Panc1 (cell line): ENCODE data around the gene TMPRSS6. TPM values are rescaled to one million over a fixed set of nuclear protein-coding genes. Genes with fewer than 3 reads are reported as not detected.

ENCODE experiments used
- ATAC-seq: fragments of 200-7000 bp; cut with Tn5 transposase; 2 replicates; pipeline ENCODE4 v1.9.1; 2020; ENCODE audit warnings: mild to moderate bottlenecking, moderate library complexity
- BruUV-seq: library from RNA; stranded (reverse); fragments of 400-500 nt; replicated peaks from 2 replicates; lab custom pipeline; 2021; lab: Mats Ljungman, UMichigan
- CTCF ChIA-PET: fragments of 300-600 bp; sonication (Branson Sonifier 250); formaldehyde crosslinking; loops from one replicate; lab custom pipeline; 2022; ENCODE audit warnings: antibody characterized with exemption; lab: Charles Lee
- POLR2A ChIA-PET: fragments of 300-600 bp; sonication (Branson Sonifier 250); formaldehyde crosslinking; loops from one replicate; lab custom pipeline; 2022; ENCODE audit warnings: antibody characterized with exemption; lab: Charles Lee
- DNase-seq: peaks from one replicate; pipeline ENCODE4 v3.0.0-alpha.2; 2010; ENCODE audit warnings: low read depth, low spot score
- H3K27ac ChIP-seq: 2 replicates; pipeline ENCODE4 v1.5.1; 2011; ENCODE audit warnings: mild to moderate bottlenecking, low read length, inconsistent platforms
- H3K27me3 ChIP-seq: fragments of 200-500 bp; sonication (Bioruptor generic); 2 replicates; pipeline ENCODE4 v1.6.0; 2014; ENCODE audit warnings: low read length, inconsistent platforms; ENCODE audit not compliant: control insufficient read depth, insufficient read depth
- H3K36me3 ChIP-seq: fragments of 200-500 bp; sonication (Bioruptor generic); 2 replicates; pipeline ENCODE4 v1.5.1; 2014; ENCODE audit warnings: inconsistent platforms, mild to moderate bottlenecking, low read length, moderate library complexity; ENCODE audit not compliant: control insufficient read depth, insufficient read depth
- H3K4me1 ChIP-seq: 2 replicates; pipeline ENCODE4 v1.5.1; 2011; ENCODE audit warnings: inconsistent platforms, mild to moderate bottlenecking, low read length, moderate library complexity; ENCODE audit not compliant: control insufficient read depth, insufficient read depth
- H3K4me3 ChIP-seq, 2 experiments: 2 replicates each; pipeline ENCODE4 v1.5.1; 2011 to 2012; ENCODE audit warnings: low read depth in 2 of 2, low read length in 2 of 2, mild to moderate bottlenecking in 2 of 2, inconsistent platforms in 1 of 2, moderate library complexity in 1 of 2
- H3K9me3 ChIP-seq: fragments of 200-500 bp; sonication (Bioruptor generic); 2 replicates; pipeline ENCODE4 v1.5.1; 2014; ENCODE audit warnings: low read depth, mild to moderate bottlenecking, inconsistent platforms, low read length, moderate library complexity; ENCODE audit not compliant: control insufficient read depth, insufficient read depth
- CTCF ChIP-seq: fragments of 450-650 bp; IDR thresholded peaks from 2 replicates; pipeline ENCODE4 v1.5.1; 2017; ENCODE audit warnings: mild to moderate bottlenecking
- POLR2AphosphoS5 ChIP-seq: IDR thresholded peaks from 2 replicates; pipeline ENCODE4 v1.6.1; 2012; ENCODE audit warnings: mild to moderate bottlenecking, low read depth, low read length, moderate library complexity
- REST ChIP-seq, 2 experiments: IDR thresholded peaks; 2 replicates each; pipeline ENCODE4 v1.6.1; 2011 to 2012; ENCODE audit warnings: low read depth in 2 of 2, control low read depth in 1 of 2, low read length in 1 of 2, mild to moderate bottlenecking in 1 of 2, moderate library complexity in 1 of 2; ENCODE audit not compliant: insufficient read depth in 1 of 2
- SIN3A ChIP-seq: IDR thresholded peaks from 2 replicates; pipeline ENCODE4 v1.6.1; 2012; ENCODE audit warnings: low read depth, mild to moderate bottlenecking, low read length, moderate library complexity, borderline replicate concordance; ENCODE audit not compliant: insufficient read depth
- TCF7L2 ChIP-seq: IDR thresholded peaks from 2 replicates; pipeline ENCODE4 v1.6.1; 2011; ENCODE audit warnings: mild to moderate bottlenecking, low read depth, low read length, inconsistent platforms
- in situ Hi-C: cut with HindIII; loops from 2 replicates; pipeline ENCODE4 v1.10.0; 2016; ENCODE audit warnings: low sequenced_read_pairs, low pct_unique_long_range_greater_than_20kb
- intact Hi-C: fragments of 100-400 bp; cut with micrococcal nuclease; formaldehyde crosslinking; loops from one replicate; pipeline ENCODE4 v1.10.0; 2022; ENCODE audit not compliant: unreplicated experiment
- total RNA-seq: library from RNA; stranded (reverse); gene quantifications from one replicate; pipeline ENCODE4 v1.2.1, GENCODE V29; 2021; ENCODE audit not compliant: unreplicated experiment

The TMPRSS6 gene
- total RNA-seq, 1 experiment from 2014 or later, result not detected

GRCh38 chr22:37046589-37046988 is 62.9 kb downstream of the TMPRSS6 start:
- no peak for ATAC-seq
- TF ChIP-seq POLR2AphosphoS5 (no peak), TCF7L2 (no peak), SIN3A (no peak), CTCF (no peak), REST (IDR thresholded peaks at IDR 0.05; ENCODE audit: insufficient read depth in 1 of 2, low read depth in 2 of 2, low read length in 1 of 2) (no peak)
- Histone ChIP-seq H3K36me3 (no peaks in the 10 kb centered on the region), H3K9me3 (no peaks in the 10 kb centered on the region), H3K27ac (no peak overlapping the region), H3K27me3 (no peaks in the 10 kb centered on the region), H3K4me1 (no peaks in the 10 kb centered on the region), H3K4me3 (no peak overlapping the region)
- in situ Hi-C loops (no loop called here), intact Hi-C loops (no loop called here)
- BruUV-seq, result no TSS peak
- POLR2A ChIA-PET, result no interaction called here
- DNase-seq, result no peak
- CTCF ChIA-PET, result no interaction called here

GRCh38 chr22:37045958-37046357 is 63.6 kb downstream of the TMPRSS6 start:
- H3K4me1 ChIP-seq, result no peaks in the 10 kb centered on the region
- in situ Hi-C loops (no loop called here), intact Hi-C loops (no loop called here)
- no peak overlapping the region for H3K27ac ChIP-seq
- ATAC-seq (no peak), DNase-seq (no peak)
- POLR2A ChIA-PET, result no interaction called here
- H3K4me3 ChIP-seq, result no peak overlapping the region
- no TSS peak for BruUV-seq
- H3K9me3 ChIP-seq, result no peaks in the 10 kb centered on the region
- H3K36me3 ChIP-seq, result no peaks in the 10 kb centered on the region
- TF ChIP-seq POLR2AphosphoS5 (no peak), CTCF (peak; percentile 62; the same call in 1 of the 2 replicates), REST (IDR thresholded peaks at IDR 0.05; ENCODE audit: insufficient read depth in 1 of 2, low read depth in 2 of 2, low read length in 1 of 2) (no peak), TCF7L2 (no peak), SIN3A (no peak)
- H3K27me3 ChIP-seq, result no peaks in the 10 kb centered on the region
- CTCF ChIA-PET, result interaction anchor here (0.5 kb wide), 1 partner anchor 141 kb away, joined by 4 read pairs; no protein-coding TSS in a partner anchor
